Mesenchymal stem cell (in vitro differentiated cells and primary cell): Measurements from ENCODE around the gene OGN.

Experiments
- DNase-seq: peaks from one replicate; pipeline ENCODE4 v3.0.0-alpha.2; 2013
- H2AFZ ChIP-seq: one replicate; pipeline ENCODE4 v1.6.1; 2013; ENCODE audit warnings: low read depth, mild to moderate bottlenecking, control low read depth, inconsistent platforms, low read length, moderate library complexity
- H2AK5ac ChIP-seq: 2 replicates; pipeline ENCODE4 v1.6.1; 2013; ENCODE audit warnings: low read length, moderate library complexity, mild to moderate bottlenecking, inconsistent platforms; ENCODE audit not compliant: severe bottlenecking
- H2BK120ac ChIP-seq: one replicate; pipeline ENCODE4 v1.6.1; 2013; ENCODE audit warnings: low read depth, mild to moderate bottlenecking, inconsistent platforms, low read length, moderate library complexity
- H2BK12ac ChIP-seq, 2 experiments: one replicate each; pipeline ENCODE4 v1.6.1; 2013; ENCODE audit warnings: inconsistent platforms in 2 of 2, low read length in 2 of 2, mild to moderate bottlenecking in 2 of 2, moderate library complexity in 2 of 2, control low read depth in 1 of 2
- H2BK15ac ChIP-seq: one replicate; pipeline ENCODE4 v1.6.1; 2013; ENCODE audit warnings: mild to moderate bottlenecking, low read depth, inconsistent platforms; ENCODE audit not compliant: poor library complexity, severe bottlenecking
- H2BK5ac ChIP-seq: 2 replicates; pipeline ENCODE4 v1.6.1; 2013; ENCODE audit warnings: low read depth, mild to moderate bottlenecking, low read length, control low read depth, inconsistent platforms; ENCODE audit not compliant: poor library complexity, severe bottlenecking
- H3K14ac ChIP-seq, 2 experiments: one replicate each; pipeline ENCODE4 v1.6.1; 2013; ENCODE audit warnings: inconsistent platforms in 2 of 2, low read length in 2 of 2, control low read depth in 1 of 2, mild to moderate bottlenecking in 1 of 2, moderate library complexity in 1 of 2
- H3K18ac ChIP-seq, 2 experiments: one replicate each; pipeline ENCODE4 v1.6.1; 2013; ENCODE audit warnings: inconsistent platforms in 2 of 2, low read length in 2 of 2, control low read depth in 1 of 2, low read depth in 1 of 2, mild to moderate bottlenecking in 1 of 2
- H3K23ac ChIP-seq, 2 experiments: one replicate each; pipeline ENCODE4 v1.6.1; 2013; ENCODE audit warnings: inconsistent platforms in 2 of 2, low read length in 2 of 2, mild to moderate bottlenecking in 2 of 2, moderate library complexity in 2 of 2, control low read depth in 1 of 2
- H3K27ac ChIP-seq: 2 replicates; pipeline ENCODE4 v1.5.1; 2013; ENCODE audit warnings: mild to moderate bottlenecking, moderate library complexity, low read length, control low read depth, inconsistent platforms; ENCODE audit not compliant: poor library complexity, severe bottlenecking
- H3K27me3 ChIP-seq, 2 experiments: 2 replicates each; pipeline versions ENCODE4 v1.6.1 to v1.7.0; 2013; ENCODE audit warnings: low read length in 2 of 2, mild to moderate bottlenecking in 2 of 2, moderate library complexity in 2 of 2, control low read depth in 1 of 2, inconsistent platforms in 1 of 2; ENCODE audit not compliant: control insufficient read depth in 1 of 2, insufficient read depth in 1 of 2
- H3K36me3 ChIP-seq, 2 experiments: 2 replicates each; pipeline versions ENCODE4 v1.6.1 to v1.7.0; 2013; ENCODE audit warnings: low read length in 2 of 2, control low read depth in 1 of 2, inconsistent platforms in 1 of 2, low read depth in 1 of 2, mild to moderate bottlenecking in 1 of 2; ENCODE audit not compliant: insufficient read depth in 2 of 2, control insufficient read depth in 1 of 2
- H3K4ac ChIP-seq, 2 experiments: one replicate each; pipeline ENCODE4 v1.6.1; 2013; ENCODE audit warnings: inconsistent platforms in 2 of 2, low read length in 2 of 2, mild to moderate bottlenecking in 2 of 2, moderate library complexity in 2 of 2, control low read depth in 1 of 2, low read depth in 1 of 2
- H3K4me1 ChIP-seq: 2 replicates; pipeline ENCODE4 v1.6.1; 2013; ENCODE audit warnings: low read depth, low read length, control low read depth; ENCODE audit not compliant: control insufficient read depth, insufficient read depth
- H3K4me2 ChIP-seq: 2 replicates; pipeline ENCODE4 v1.6.1; 2013; ENCODE audit warnings: low read length, mild to moderate bottlenecking, inconsistent platforms; ENCODE audit not compliant: poor library complexity, severe bottlenecking
- H3K4me3 ChIP-seq, 2 experiments: 2 replicates each; pipeline versions ENCODE4 v1.5.1 to v1.7.0; 2013; ENCODE audit warnings: low read length in 2 of 2, mild to moderate bottlenecking in 2 of 2, control low read depth in 1 of 2, low read depth in 1 of 2; ENCODE audit not compliant: insufficient read depth in 1 of 2
- H3K79me1 ChIP-seq: replicated peaks from 2 replicates; pipeline ENCODE4 v1.6.1; 2013; ENCODE audit warnings: mild to moderate bottlenecking, control low read depth, low read length, inconsistent platforms; ENCODE audit not compliant: poor library complexity, severe bottlenecking
- H3K9ac ChIP-seq: 2 replicates; pipeline ENCODE4 v1.7.0; 2013; ENCODE audit warnings: mild to moderate bottlenecking, low read length, moderate library complexity
- H3K9me3 ChIP-seq: 2 replicates; pipeline ENCODE4 v1.7.0; 2013; ENCODE audit warnings: mild to moderate bottlenecking, low read length; ENCODE audit not compliant: control insufficient read depth
- H4K8ac ChIP-seq: one replicate; pipeline ENCODE4 v1.6.1; 2013; ENCODE audit warnings: inconsistent platforms, mild to moderate bottlenecking, low read length, moderate library complexity
- H4K91ac ChIP-seq: one replicate; pipeline ENCODE4 v1.6.1; 2013; ENCODE audit warnings: mild to moderate bottlenecking, low read length, inconsistent platforms
- WGBS: methylation state at CpG from one replicate; pipeline ENCODE4 v1.1.7; 2013; ENCODE audit warnings: mixed read lengths; 5-methylcytosine and 5-hydroxymethylcytosine counted together

Gene OGN

GRCh38 chr9:92341578-92341977 lies 62.8 kb downstream of the OGN start:
- Histone ChIP-seq H2BK15ac (no peak overlapping the region), H3K18ac (no peak overlapping the region), H3K4ac (no peak overlapping the region), H4K91ac (no peak overlapping the region), H3K4me1 (no peaks in the 10 kb centered on the region), H3K9me3 (no peaks in the 10 kb centered on the region), H2BK12ac (no peak overlapping the region), H3K23ac (no peak overlapping the region), H2BK5ac (no peak overlapping the region), H2BK120ac (no peak overlapping the region), H2AK5ac (no peak overlapping the region), H3K9ac (no peak overlapping the region), H3K27me3 (no peaks in the 10 kb centered on the region), H3K4me3 (no peak overlapping the region), H3K79me1 (no peaks in the 10 kb centered on the region), H3K14ac (no peak overlapping the region), H3K27ac (no peak overlapping the region), H4K8ac (no peak overlapping the region), H3K36me3 (peaks cover 0 to 18% of the 10 kb centered on the region in 2 experiments), H2AFZ (no peak overlapping the region), H3K4me2 (no peak overlapping the region)
- no peak for DNase-seq
- 100% methylated on average over 1 of the region's 1 CpG for whole genome bisulfite sequencing

- no peak for DNase-seq
- Histone ChIP-seq H3K4me1 (no peaks in the 10 kb centered on the region), H4K8ac (no peak overlapping the region), H3K9ac (no peak overlapping the region), H3K4me2 (no peak overlapping the region), H3K36me3 (peaks cover 0 to 6% of the 10 kb centered on the region in 2 experiments), H2BK12ac (no peak overlapping the region), H3K18ac (no peak overlapping the region), H3K23ac (no peak overlapping the region), H3K27me3 (no peaks in the 10 kb centered on the region), H2BK5ac (no peak overlapping the region), H2AK5ac (no peak overlapping the region), H4K91ac (no peak overlapping the region), H3K9me3 (no peaks in the 10 kb centered on the region), H3K79me1 (peaks cover 1% of the 10 kb centered on the region), H3K27ac (no peak overlapping the region), H3K4ac (no peak overlapping the region), H3K4me3 (no peak overlapping the region), H3K14ac (no peak overlapping the region), H2BK15ac (no peak overlapping the region), H2BK120ac (no peak overlapping the region), H2AFZ (no peak overlapping the region)
- 94% methylated on average over 2 of the region's 2 CpGs for WGBS
Observed at GRCh38 chr9:92333282-92333634, 71.1 kb downstream of the OGN start.
